Eye (tissue), 1 donor: ENCODE data around the gene CEP112.

Experiments used
- DNase-seq: peaks from one replicate; pipeline ENCODE4 v3.0.0-alpha.2; 2015

Gene CEP112

DNA sequence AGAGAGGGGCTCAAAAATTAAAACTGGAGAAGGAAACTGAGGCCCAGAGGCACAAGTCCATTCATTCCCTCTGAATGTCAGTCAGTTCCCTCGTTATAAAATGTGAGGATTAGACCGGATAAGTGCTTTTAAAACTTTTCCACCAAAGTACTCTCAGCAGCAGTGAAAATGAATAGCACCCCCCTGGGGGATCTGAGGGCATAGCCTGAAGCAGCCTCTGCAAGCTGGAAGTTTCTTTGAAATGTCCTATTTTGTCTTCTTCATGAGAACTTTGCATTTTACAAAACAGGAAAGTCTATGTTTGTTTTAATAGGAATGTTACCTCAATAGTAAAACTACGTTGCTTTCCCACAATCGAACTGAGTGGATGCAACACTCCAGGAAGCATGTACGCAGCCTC lies 273.0 kb downstream of the CEP112 start:
- DNase-seq = peak; percentile 15

DNA sequence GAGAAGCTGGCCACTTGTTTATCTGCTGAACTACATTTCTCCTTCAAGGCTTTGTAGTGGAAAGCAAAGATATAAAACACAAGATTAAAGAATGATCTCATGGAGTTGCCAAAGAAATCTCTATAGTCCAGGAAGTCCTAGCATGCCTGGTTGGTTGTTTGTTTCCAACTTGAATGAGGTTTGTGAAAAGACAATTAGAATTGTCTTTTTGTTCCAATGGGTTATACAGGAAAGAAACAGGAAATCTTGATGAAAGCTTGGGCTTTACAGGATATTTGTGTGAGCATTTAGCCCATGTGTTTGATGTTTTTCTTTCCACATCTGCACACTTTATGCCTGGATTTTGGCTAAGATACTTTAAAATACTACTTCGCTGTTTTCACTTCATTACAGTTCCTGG lies 273.4 kb downstream of the CEP112 start:
- peak; percentile 17 for DNase-seq

DNA sequence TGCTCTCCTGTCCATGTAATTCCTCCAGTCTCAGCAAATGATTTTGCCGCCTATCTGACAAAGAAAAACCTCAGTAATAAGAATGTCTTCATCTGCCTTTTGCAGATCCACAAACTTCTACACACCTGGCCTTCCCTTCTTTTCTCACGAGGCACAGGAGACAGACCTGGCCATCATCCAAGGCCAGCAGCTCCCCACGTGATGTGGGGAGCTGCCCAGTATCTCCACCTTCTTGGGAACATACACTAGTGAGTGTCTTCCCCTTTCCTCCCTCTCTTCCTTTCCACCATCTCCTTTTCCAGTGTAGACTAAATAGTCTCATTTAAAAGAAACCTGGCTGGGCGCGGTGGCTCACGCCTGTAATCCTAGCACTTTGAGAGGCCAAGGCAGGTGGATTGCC lies 274.4 kb downstream of the CEP112 start:
- no peak for DNase-seq

DNA sequence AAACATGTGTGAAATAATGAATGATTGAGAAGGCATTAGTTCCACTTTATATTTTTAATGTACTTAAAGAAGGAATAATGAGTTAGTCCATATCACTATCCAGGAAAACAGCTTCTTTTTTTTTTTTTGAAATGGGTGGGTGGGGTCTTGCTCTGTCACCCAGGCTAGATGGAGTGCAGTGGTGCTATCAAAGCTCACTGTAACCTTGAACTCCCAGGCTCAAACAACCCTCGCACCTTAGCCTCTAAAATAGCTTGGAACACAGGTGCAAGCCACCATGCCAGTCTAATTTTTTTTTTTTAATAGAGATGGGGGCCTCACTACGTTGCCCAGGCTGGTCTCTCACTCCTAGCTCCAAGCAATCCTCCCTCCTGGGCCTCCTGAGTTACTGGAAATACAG lies 275.5 kb downstream of the CEP112 start:
- DNase-seq = no peak

DNA sequence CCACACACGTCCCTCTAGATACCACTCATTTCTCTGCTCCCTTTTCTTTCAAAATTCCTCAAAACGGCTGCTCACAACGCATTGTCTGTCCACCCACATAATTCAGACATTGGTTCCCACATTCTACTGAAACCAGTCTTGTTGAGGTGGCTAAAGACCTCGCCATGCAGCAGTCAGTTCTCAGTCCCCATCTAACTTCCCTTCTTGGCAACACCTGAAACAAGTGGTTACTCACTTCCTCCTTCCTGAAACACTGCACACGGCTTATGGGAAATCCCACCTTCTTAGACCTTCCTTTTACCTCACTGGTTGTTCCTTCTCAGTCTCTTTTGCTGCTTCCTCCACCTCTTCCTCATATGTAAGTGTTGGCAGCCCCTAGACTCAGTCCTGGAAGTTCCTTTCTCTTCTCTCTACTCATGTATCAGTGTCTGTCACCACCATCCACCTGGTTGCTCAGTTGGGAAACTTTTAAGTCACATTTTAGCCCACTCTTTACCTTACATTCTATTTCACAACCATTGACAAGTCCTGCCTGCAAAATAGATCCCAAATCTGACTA lies 277.1 kb downstream of the CEP112 start:
- DNase-seq = no peak

DNA sequence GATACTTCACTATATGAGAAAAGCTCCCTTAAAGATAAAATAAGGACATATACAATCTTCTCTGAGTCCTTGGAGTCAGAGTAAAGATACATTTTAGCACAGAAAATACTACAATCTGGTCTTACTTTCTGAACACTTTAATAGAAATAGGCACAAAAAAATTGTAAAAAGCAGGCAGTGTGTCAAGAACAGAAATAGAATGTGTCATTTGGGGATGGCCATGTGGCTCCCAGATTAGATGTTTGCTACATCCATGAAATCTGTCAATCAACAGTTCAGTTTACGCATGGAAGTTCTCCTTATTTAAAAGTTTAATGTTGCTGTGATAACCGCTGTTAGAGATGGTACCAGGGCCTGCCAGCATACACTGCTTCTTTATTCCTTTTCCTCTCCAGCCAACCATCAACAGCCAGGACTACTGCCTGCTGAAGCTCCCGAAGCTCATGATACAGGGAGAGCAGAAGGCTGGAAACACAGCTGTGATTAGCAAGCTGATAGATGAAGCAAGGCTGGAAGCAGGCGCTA lies 278.5 kb downstream of the CEP112 start:
- no peak for DNase-seq

DNA sequence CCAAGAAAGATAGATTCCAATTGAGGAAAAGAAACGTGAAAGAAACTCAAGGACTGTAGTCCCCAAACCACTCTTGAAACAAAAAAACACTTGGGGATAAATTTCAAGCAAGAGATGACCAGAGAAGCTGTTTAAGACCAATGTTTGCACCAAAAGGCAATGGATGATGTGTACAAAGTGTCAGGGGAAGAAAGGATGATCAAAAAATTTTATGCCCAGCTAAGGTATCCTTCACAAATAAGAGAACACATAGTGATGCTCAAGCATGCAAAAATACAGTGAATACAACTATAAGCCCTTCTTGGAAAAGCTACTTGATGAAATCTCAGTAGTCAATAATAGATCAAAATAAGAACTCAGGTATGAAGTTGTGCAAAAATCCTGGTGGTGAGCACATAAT lies 281.1 kb downstream of the CEP112 start:
- no peak for DNase-seq

DNA sequence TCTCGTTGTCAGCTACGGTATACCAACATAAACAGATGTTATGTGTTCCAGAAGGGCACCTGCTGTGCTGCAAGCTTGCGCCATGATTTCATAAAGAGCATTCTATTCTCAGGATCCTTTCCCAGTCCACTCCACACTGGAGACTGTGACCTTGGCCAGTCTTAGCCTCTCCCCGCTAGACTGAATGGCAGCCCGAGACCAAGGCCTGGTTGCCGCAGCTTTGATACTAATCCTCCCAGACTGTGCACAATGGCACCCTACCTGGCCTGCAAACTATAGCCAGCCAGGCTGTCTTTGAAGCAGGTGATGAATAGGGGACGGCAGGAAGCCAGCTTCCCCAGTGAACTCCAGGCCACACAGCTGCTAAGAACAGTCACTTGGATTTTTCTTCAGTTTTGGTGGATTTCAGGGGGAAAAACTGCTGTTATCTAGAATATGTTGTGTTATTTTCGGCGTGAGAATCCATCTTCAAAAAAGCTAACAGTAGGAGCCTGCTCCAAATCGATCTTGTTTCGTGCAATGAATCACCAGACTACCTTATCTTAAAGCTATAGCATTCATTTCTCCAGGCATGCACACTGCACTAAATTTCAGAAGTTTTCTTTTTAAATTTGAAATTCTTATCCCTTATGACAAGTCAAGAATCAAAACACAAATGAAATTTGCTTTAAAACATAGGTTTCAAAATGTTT lies 289.0 kb downstream of the CEP112 start:
- DNase-seq = peak; percentile 51

DNA sequence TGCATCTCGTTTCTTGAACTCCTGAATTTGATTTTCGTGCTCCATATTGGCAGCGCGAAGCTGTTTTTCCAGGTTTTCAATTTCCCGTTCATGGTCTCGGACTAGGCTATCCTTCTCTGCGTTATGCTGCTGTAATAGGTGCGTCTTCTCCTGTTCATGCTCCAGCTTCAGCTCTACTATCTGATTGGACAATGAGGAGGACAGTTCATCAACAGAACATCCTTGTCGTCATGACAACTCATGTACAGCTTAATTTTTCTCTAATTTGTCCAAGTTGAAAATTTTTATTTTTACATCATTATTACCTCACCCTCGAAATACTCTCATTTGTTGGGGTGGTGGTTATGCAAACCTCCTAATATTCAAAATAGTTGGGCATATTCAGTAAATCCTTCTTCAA lies 289.8 kb downstream of the CEP112 start:
- no peak for DNase-seq

DNA sequence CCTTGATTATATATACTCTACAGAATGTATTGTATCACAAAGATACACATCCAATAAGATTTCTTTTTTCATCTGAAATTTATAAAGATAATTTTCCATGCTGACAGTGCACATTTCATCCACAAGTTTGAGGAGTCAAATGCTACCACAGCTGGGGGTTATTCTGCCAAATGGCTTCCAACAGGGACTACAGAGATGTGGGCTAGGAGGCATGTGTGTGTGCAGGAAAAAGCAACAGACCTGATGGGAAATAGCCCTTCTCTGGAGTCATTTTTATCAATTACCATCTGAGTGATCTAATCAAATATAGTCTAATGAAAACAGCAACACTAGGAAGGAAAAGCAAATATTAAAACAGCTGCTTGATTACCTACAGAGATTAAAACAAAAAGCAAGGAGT lies 290.5 kb downstream of the CEP112 start:
- DNase-seq = no peak

DNA sequence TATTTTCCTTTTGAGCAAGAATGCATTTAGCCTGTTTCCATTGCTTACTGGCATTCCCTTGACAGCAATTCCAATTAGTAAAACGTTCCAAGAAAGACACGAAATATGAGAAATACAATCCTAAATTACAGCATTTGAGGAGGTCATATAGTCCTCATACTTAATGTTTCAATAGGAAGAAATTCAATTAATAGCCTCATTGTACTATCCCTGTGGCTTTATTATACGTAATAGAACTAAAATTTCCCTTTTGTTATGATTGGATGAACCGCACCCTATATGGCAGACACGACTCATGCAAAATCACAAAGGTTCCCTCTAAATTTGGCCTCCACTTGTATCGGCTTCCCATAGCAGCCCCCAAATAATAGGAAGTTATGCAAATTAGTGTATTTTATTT lies 291.7 kb downstream of the CEP112 start:
- DNase-seq = no peak

DNA sequence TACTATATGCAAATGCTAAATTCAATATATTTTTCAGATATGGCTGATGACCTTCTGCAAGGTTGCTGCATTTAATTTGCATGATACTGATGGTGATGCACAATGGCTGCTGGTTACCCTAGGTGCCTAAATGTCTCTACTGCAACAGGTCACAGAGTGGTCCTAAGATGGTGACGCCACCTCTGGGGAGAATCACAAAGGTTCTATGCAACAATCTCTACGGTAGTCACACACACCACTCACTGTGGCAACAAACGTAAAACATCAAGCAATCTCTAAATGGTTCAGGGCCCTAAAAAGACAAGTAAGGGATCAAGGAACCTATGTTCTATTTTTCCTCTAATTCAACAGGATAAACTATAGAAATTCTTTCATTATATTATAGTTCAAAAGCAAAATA lies 293.3 kb downstream of the CEP112 start:
- no peak for DNase-seq

DNA sequence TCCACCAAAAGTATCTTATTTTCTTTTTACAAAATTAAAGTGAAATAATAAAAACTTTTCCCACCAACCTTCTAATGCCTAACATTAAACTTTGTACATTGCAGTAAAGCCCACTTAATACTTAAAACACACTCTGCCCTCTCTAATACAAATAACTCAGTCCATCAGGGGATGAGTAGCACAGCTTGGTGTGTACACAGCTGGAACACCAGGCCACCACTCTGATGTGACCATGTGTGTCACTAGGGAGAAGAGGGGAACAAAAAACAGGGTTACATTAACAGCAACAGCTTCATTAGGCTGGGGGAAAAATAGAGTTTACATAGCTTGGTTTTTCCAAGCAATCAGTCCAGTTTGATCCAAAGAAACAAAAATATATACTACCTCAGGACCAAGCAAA lies 295.0 kb downstream of the CEP112 start:
- DNase-seq = no peak

DNA sequence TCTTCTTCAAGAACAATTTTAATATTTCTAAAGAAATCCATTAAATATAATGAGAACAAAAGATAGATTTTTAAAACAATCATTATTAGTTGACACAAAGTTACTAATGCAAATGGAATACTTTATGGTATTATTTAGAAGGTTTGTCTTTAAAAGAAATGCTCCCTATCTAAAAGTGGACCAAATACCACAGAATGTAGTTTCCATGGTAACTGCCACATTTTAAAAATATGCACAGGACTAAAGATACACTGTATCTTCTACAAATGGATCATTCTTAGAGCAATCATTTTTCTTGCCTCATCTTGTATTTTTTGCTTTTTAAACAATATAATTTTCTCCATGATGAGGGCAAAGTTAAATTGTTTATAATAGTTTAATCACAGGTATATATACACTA lies 296.0 kb downstream of the CEP112 start:
- DNase-seq = no peak

DNA sequence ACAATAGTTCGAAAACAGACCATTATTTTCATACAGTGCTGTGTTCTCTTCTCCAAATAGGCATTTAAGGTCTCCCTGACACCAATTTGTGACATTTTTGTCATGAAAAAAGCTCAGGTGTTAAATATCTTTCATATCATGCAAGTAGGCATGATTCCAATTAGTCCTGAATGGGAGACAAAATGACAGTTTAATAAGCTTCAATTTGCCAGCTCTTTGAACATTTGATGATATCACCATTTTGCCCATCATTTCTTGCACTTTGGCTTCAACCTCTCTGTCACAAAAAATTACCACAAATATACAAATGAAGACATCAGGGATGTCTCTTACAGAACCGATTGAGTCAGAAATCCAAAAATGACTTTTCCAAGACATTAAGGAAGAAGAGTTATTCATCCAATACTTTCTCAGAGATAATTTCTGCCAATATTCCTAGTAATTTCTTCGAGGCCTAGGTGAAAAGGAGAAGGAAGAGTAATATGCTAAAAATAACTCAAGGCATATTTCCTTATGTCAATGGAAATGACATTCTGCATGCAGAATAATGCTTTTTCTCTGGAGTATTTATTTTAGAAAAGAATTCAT lies 298.1 kb downstream of the CEP112 start:
- DNase-seq = no peak

DNA sequence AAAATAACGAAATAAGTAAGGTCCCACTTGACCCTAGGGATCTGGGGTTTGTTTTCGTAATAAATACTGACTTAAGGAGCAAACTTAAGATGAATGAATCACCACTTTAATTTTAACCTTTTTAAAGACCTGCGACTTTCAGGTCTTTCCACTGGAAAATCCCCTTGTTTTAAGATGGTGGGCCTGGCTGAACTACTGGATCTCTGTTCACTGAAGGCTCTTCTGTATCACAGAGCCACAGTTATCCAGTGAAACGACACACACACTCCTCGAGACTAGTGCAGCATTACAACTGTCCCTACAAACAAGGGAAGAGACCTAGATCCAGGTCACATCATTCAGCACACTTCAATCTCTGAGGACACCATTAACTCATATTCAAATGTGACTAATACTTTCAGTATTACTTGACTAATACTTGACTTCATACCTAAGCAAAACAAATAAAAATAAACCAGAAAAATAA lies 299.0 kb downstream of the CEP112 start:
- DNase-seq = no peak

DNA sequence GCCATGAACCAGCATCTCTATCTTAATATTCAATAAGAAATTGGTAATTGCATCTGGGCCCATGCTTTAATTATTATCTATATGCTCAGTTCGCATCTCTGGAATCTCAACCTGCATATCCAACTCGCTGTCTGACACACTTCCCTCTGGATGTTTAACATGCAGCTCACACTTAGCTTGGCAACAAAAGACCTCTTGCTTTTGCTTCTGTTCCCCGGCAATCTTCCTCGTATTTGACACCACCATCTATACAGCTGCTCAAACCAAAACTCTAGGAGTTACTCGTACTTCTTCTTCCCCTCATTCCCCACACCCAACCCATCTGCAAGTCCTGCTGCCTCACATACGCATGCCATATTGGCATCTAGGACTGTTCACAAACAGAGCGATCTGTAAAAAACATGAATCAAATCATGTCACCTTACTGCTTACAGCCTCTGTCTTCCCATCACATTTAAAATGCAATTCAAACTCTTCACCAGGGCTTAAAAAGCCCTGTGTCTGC lies 300.6 kb downstream of the CEP112 start:
- DNase-seq = no peak

DNA sequence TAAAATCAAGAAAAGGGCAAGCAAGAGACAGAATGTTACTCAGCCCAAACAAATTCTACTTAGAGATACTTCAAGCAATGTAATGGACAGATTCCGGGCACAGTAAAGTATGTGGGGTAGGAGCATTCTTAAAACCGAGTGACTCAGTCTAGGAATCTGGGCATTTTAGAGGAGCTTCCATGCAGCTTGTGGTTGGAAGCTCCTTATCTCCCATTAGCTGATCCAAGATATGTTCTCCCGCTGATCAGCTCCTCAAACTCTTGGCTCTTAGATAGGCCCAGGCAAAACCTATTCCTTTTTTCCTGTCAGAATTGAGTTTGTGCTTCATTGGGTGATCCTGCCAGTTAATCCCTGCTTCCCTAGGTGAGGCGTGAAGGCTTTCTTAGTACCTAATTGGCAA lies 303.3 kb downstream of the CEP112 start:
- no peak for DNase-seq

DNA sequence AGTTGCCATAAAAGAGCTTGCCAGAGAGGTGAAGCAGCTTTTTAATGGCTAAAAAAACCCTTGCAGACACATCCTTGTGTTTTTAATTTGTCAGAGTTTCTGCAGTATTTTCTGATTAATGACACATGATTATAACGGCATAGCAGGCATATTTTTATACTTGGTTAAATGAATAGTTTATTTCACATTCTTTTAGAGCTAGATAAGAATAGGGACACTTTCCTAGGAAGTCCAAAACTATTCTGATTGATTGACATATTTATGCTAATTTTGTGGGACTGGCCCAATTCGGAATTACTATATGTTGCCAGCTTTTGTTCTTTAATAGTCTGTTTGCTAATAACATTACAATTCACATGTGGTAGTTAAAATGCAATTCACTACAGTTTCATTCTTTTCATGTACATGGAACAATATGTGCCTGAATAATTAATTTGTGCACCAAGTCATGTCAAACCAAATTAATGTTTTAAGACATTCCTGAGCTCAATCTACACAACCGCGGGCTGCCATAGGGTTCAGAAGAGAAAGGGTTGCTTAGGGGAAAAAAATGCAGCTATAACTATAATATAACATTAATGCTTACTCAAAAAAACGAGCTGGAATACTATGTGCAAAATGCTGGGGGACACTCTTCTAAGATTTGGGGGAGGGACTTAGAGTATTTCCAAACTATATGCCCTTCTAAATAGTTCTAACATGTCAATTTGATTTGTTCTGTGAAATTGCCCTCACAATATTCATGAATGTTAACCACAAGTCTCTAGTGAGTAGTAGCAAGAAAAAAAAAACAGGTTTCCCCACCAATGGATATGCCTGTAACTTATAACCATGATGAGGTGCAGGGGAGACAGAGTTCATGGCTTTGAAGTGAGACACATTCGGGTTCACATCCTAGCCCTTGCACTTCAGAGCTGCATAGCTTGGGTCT lies 305.4 kb downstream of the CEP112 start:
- peak; percentile 53 for DNase-seq

DNA sequence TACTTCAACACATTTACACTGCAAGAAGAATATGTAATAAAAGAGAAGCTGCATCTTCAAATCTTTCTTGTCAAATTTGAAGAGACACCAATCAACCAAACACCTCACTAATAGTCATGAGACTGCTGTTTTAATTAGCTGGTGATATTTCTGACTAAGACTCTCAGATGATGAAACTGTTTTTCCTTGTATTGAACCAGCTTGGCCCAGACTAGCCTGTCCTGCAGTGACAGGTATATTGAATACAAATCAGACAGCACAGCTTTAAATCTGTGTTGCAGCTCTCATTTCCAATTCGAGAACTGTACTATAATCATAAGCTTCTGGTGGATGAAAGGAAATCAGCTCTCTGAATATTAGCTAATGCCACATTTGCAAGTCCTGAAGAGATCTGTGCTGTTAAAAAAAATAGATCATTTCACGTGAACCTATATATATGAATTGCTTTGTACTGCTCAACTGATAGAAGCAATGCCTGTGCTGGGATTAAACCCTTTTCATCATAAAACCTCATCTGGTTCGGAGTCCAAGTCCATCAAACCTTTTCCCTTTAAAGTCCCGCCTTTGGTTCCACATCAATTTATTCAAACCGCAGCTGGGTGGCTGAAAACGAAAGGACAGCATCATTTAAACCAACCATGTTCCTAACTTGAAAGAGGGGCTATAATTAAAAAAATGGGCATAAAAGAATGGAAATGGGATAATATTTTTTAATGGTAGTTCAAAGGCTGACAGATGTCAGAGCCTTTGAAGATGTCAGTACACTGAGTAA lies 306.2 kb downstream of the CEP112 start:
- DNase-seq = peak; percentile 55

DNA sequence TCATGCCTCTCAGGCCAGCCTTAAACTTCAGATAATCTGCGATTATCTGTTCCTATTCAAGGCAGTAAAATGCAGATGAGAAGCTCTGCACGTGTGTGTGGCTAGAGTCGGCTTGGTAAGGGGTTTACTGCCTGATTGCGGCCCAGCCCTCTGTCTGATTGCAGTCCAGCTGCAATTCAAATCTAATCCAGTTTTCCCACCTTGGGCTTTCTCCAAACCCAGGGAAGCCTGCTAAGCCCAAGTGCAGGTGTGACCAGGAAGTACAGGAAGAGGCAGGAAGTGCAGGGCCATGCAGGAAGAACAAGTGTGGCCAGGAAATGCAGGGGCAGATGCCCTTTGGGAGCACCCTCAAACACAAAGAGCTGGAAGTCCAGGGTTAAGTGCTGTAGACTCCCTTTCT lies 314.9 kb downstream of the CEP112 start:
- no peak for DNase-seq

DNA sequence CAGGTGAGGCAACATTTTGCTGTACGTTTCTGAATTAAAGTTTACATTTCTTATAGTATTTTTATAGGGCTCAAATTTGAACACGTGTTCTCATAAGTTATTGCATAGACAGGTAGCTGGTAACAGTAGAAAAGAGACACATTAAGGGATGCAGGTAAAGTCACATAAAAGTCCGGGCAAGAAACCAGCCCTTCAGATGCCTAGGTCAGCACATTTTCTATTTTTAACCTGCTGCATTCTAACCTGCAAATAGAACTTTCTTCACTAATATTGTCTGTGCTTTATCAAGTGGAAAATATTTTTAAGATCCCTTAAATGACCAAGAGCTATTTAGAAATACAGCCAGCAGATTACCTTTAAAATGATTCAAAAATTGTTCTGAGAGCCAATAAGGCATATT lies 323.1 kb downstream of the CEP112 start:
- no peak for DNase-seq
